Medulla oblongata (tissue), 1 donor: ENCODE measurements around the gene DKC1.
"Not testable (repeated sequence)": the region's sequence is repeated elsewhere in the genome, so short reads cannot be mapped to it uniquely, and the experiment has no call there.

ENCODE experiments used
- DNase-seq: peaks from one replicate; pipeline ENCODE4 v3.0.0-alpha.2; 2015; ENCODE audit errors: extremely low spot score

DKC1 gene

GRCh38 chrX:154818916-154819770 lies 56.5 kb downstream of the DKC1 start:
- DNase-seq = no peak

- no peak for DNase-seq
Observed at GRCh38 chrX:154819771-154820341, 57.2 kb downstream of the DKC1 start.

DNA sequence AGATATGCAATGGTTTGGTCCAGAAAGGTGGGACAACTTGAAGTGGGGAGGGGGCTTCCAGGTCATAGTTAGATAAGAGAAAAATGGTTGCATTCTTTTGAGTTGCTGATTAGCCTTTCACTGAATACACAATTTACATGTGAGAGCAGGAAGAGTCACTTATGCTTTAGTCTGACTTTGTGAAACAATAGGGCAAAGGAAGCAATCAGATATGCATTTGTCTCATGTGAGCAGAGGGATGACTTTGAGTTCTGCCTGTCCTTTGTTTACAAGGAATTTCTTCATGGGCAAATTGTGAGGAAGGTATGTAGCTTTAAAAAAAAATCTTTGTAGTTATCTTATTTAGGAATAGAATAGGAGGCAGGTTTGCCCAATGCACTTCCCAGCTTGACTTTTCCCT lies 58.9 kb downstream of the DKC1 start:
- no peak for DNase-seq

GRCh38 chrX:154822029-154822428 lies 59.4 kb downstream of the DKC1 start:
- no peak for DNase-seq

DNA sequence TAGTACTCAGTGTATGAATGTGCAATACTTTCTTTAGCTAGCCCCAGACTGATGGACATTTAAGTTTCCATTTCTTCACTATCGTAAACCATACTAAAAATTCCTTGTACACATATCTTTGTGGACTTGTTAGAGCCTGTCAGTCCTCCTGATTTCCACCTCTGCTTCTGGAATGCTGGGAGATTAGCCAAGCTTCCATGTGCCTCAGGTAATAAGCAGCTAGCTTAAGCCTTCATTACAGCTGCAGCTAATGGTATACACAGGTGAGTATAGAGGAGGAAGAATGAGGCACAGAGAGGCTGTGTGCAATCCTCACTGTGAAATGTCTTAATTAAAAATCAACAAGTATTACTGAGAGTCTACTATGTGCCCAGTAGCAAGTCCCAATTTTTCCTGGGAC lies 62.0 kb downstream of the DKC1 start:
- DNase-seq = no peak

DNA sequence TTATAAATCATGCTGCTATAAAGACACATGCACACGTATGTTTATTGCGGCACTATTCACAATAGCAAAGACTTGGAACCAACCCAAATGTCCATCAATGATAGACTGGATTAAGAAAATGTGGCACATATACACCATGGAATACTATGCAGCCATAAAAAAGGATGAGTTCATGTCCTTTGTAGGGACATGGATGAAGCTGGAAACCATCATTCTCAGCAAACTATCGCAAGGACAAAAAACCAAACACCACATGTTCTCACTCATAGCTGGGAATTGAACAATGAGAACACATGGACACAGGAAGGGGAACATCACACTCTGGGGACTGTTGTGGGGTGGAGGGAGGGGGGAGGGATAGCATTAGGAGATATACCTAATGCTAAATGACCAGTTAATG lies 62.9 kb downstream of the DKC1 start:
- DNase-seq = not testable (repeated sequence)
